GM21423 (cell line): ENCODE data around the gene MYO5B.

ENCODE experiments used
- ATAC-seq: cut with Tn5 transposase; IDR thresholded peaks from one replicate; pipeline ENCODE4 v1.9.1; 2021; ENCODE audit warnings: mild to moderate bottlenecking, moderate library complexity; ENCODE audit not compliant: unreplicated experiment

The MYO5B gene

DNA sequence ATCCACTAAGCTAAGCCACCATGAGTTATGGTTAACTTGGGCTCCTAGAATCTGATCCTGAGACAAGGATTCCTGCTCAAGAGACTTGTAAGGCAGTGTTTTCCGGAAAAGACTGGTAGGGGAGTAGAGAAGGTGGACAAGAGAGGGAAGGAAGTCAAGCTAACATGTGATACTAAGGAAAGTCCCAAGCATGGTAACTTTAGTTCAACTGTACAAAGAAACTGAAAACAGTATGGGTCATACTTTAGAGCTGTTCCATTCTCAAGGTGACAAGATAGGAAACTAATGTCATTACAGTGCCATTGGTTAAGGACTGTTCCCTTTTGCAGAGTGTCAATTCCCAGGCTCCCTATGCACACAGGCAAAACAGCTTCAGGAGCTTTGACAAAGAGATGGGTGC is 5.8 kb downstream of the MYO5B start:
- ATAC-seq: peak; percentile 51

DNA sequence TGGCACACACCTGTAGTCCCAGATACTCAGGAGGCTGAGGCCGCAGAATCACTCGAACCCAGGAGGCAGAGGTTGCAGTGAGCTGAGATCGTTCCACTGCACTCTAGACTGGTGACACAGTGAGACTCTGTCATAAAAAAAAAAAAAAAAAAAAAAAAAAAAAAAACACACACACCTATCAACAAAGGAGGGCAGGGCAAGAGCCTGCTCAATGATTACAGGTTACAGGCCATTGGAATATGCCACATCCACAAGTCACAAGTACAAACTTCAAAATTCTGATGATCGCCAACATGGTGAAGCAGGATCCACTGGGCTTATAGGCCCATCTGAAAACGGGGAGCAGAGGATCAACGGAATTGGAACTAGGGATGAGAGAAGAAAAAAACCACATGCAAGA is 6.3 kb downstream of the MYO5B start:
- no peak for ATAC-seq

DNA sequence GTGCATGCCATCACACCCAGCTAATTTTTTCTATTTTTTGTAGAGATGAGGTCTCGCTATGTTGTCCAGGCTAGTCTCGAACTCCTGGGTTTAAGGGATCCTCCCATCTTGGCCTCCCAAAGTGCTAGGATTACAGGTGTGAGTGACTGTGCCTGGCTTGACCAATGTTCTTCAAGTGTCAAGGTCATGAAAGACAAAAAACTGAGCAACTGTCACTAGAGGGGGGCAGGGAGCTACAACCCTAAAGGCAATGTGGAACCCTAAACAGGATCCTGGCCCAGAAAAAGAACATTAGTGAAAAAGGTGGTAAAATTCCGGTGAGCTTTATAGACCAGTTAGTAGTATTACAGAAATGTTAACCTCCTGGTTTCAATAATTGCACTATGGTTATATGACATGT is 7.3 kb downstream of the MYO5B start:
- ATAC-seq: no peak

DNA sequence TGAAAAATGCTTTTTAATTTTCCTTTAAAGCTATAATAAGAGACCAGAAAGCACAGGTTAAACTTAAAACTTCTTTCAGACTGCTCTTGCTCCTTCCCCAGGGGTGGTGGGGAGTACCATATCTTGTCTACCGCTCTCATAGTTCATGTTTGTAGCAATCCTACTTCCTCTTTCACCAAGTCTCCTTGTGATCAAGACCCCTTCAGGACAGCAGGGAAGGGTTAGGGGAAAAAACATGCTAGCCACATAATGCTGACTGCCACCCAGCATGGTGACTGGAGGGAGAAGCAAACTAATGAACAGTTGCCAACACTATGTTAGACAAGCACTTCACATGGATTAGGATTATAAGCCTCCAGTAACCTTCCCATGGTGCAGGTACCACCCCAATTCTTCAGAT is 8.6 kb downstream of the MYO5B start:
- ATAC-seq: no peak

DNA sequence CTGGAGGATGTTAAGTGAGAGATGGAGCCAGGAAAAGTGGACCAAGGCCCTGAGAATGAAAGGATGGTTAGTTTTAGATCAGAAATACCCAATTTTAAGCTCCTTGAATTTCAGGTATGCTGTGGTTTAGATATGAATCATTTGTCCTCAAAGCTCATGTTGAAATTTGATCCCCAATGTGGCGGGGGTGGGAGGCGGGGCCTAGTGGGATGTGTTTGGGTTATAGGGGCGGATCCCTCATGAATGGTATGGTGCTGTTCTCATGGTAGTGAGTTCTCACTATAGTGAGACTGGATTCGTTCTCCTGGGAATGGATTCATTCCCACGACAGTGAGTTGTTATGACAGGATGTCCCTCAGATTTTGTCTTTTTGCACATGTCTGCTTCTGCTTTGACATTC is 11.4 kb downstream of the MYO5B start:
- no peak for ATAC-seq

DNA sequence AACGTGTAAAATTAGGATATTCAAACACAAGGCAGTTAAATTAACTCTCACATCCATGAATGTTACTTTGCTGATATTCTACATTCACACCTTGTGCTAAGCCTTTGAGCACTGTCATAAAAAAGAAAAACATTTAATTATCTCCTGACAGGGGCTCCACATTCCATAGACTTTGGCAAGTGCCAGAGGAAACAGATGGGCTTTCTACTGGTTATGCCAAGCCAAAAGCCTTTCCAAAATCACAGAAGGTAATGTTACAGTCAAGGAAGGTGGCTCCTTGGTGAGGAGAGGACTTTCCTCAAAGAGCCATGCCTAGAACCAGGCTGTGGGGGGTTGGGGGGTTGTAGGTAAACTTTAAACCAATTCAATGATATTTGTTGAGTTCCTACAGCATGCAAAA is 12.4 kb downstream of the MYO5B start:
- no peak for ATAC-seq

DNA sequence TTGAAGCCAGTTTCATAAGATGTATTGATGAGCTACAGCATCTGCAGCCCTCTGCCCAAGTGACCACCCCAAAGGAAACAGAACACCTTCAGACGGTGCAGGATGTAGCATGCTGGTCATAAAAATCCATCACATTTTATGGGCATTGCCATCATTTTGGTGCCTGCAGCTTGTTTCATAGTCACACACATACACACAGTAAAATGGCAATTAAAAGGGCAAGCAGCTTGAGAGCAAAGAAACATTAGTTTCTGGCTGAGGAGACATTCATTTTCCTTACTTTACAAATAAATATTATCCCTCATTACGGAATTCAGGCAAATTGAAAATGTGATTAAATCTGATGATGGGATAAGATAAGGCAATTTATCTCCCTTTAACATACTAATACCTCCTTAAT is 13.4 kb downstream of the MYO5B start:
- ATAC-seq: no peak

DNA sequence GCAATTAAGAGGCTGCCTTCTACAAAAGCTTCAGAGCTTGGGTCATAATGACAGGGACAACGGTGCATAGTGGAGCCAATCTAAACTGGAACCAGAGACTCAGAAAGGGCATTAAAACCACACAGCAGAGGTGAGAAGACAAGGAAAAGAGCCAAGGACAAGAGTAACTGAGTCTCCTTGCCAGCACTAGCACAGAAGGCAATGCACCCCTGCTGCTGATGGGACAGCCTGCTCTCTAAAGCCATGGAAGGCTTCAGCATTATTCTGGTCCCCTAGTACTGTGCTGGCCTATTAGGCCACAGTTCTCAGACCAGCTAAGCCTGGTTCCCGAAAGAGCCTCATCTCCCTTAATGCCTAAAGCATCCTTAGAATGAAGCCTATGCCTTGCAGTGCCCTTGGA is 15.5 kb downstream of the MYO5B start:
- ATAC-seq: no peak

DNA sequence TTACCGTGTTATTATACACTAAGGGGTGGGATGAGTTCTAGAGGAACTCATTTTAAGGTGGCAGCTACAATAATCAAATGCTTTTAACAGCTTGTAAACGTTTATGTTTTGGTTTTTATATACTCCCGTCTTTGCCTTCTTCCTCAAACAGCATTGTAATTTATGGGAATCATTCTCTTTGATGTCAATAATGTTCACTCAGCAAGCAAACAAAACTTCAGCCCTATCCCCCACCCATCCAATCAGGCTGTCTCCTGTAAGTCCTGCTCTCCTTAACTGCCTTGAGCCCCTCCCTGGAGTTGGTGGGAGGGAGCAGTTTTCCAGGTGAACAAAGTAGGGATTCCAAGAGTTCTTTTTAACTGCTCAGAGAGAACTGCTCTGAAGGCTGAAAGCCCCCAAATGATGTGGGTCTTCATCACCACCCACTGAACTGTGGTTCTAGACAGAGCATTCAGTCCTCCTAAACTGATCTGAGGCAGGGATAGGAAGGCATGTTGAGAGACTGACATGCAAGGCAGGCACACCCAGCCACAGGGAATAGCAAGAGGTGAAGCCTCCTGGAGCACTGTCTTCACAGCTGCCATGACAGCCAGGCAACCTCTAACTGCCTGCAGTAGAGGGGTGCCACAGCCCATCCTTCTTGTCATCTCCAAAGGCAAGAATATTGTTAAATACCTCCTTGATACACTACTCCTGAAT is 17.5 kb downstream of the MYO5B start:
- no peak for ATAC-seq

DNA sequence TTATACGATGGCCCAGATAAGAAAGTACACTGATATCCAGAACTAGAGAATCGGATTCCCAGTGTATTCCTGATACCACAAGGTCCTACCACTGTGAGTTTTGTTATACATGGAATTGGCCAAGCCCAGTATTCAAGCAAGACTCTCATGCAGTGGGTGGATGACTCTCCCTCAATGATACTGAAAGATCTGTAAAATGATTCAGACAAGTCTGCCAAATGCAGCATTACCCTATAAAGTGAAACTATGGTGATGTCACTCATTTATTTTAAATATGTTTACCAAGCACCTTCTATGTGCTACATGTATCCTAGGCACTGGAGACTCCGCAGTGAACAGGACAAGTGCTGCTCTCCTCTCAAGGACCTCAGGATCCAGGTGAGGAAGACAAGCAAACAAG is 22.6 kb downstream of the MYO5B start:
- no peak for ATAC-seq

DNA sequence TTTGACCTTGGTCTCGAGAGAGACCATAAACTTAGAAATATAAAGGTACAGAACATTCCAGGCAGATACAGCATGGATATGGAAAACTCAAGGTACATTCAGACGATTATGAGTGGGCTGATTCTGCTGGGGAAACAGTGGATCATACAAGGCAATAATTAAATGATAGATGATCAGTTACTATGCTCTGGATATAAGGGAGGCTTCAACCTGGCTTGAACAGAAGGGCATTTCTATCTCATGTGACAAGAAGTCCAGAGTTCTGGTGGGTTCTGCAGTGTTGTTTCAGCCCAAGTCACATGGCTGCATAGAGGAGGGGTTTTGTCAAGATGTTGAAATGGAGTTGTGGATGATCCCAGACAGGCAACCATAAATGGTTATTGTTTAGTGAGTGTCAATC is 23.5 kb downstream of the MYO5B start:
- ATAC-seq: no peak

DNA sequence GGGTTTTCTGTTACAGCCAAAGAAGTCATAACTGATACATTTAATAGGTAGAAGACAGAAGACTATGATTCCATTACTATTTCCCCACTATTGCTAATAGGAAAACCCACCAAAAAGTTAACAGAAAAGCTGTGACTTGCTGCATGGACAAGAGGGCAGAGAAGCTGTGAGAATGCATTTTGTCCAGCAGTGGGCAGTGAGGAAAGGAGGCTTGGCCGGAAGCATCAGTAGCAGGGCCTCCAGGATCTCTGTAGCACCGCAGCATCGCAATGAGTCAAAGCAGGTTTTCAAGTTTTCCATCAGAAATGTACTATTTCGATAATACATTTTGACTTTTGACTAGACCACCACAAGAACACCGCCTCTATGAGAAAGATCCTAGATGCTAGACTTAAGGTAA is 24.9 kb downstream of the MYO5B start:
- no peak for ATAC-seq

DNA sequence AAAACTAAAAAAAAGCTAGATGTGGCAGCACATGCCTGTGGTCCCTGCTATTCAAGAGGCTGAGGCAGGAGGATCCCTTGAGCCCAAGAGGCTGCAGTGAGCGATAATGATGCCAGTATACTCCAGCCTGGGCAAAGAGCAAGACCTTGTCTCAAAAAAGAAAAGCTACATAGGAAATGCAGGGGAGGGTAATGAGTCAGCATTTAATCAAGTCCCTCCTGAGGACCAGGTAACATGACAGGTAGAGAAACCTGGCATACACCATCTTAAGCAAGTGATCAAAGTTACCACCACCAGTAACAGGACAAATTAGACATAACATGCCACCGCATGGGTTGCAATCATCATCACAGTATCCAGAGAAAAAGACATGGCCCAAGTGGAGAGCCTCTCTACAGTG is 25.8 kb downstream of the MYO5B start:
- ATAC-seq: no peak

DNA sequence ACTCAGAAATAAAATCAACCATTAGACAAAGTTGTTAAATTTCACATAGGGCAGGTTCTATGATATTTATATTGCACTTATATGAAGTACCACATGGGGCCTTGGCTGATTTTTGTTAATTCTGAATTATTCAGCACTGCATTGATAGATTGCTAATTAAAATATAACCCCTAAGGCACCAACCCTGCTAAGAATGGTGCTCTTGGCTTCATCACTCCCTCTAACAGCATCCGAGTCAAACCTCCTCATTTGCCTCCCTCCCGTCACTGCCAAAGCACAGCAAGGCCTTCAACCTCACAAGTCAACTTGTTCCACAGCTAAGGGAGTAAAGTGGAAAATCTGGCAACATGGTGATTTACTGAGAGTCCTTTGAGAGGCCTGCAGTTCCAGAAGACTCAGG is 27.0 kb downstream of the MYO5B start:
- ATAC-seq: no peak

DNA sequence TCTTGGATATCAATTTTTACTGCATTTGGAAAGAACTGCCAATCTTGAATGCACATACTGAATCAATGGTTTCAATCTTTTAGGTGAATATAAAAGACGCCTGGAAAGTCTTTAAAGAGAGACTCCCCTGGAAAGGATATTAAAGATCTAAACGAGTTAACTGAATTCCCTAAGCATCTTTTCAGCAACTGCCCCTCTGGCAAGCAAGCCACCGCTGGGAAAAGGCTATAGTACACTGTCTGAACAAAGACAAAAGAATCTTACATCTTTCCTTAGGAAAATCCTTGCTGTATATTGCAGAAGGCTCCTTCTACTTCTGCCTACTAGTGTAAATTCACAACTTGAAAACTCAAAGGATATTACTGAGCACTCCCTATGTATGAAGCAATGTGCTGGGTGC is 28.0 kb downstream of the MYO5B start:
- ATAC-seq: no peak

DNA sequence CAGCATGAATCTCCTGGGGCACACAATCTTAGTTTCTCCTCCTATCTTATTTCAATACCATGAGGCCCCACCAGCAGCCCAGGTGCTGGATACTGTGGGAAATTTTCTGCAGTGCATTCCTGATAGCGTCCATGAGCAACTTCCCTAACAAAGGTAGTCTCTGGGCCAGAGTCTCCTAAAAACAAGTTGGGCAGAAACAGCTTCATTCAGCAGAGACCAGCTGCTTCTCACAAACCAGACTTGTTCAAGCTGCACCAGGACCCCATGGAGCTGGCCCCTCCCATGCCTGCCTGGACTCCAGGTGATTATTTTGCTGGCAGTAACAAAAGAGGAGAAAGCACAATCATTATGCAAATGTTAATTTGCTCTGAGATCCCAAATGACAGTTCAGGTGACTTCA is 31.4 kb downstream of the MYO5B start:
- no peak for ATAC-seq

DNA sequence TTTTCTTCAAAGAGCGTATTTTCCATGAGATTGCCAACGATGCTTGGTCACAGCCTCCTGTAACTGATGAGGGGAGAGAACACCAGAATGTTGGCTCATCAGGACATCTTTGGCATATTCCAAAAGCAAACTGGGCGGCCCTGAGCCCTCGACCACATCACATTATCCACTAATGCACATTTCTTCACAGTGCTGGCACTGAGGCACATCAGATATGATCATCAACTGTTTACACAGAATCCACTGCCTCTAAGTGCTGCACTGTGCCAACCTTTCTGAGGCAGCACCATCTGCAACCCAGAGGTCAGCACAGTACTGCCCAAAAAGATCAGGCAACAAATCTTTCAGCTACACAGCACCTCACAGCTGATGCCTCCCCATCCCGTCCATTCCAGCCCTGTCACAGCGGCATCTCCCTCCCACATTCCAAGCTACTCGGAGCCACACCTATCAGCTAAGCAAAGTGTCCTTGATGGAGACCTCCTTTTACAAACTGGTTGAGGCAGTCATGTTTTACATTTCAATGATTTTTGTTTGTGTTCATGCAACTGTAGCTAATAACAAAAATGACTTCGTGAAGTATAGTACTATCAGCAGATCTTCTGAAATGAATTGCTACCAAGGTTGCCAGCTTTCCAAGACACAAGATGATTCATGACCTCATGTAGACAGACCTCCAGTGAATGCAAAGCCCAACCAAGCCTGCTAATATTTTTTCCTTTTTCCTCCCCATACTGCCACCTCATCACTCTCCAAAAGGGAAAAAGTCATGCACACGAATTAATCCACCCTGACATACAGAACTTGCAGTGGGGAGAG is 32.3 kb downstream of the MYO5B start:
- no peak for ATAC-seq

DNA sequence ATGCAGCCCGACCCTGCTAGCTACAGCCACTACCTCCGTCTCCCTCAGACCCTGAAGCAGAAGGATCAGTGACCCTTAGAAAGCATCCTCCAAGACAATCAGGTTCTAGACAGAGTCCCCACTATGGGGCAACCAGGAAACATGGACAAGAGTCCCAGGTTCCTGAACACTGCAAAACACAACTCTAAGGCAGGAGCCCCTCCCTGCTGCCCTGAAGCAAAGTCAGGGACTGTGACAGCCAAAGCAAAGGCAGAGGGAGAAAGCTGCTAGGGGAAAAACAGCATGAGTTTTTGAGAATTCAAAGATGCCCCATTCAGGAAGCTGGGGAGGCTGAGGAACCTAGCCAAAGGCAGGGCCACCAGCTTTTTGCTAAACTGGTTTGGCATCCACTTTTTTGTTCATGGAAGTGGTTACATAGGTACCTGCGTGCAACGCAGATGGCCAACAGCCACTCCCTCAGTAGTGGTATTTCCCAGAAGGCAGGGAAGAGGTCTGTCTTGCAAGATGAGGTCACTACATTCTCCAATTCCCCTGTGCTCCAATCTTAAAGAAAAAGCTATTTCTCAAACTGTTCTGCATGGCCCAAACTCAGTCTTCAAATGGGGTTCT is 33.2 kb downstream of the MYO5B start:
- no peak for ATAC-seq

DNA sequence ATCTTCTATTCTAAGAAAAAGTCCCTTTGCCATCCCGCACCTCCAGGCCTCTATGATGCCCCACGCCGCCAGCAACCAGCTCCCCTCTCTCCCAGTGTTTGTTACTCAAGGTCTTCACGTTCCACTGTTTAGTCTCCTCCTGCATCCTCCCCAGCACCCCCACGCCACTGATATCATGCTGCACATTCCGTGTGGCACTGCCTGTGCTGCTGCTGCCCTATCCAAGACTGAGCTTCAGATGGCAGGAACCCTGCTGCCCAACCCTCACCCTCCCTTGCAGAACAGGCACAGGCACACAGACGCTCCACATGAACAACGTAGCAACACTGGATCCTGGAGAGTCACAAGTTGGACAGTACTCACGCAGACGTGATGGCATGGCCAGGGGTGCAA is 35.3 kb downstream of the MYO5B start:
- ATAC-seq: no peak

DNA sequence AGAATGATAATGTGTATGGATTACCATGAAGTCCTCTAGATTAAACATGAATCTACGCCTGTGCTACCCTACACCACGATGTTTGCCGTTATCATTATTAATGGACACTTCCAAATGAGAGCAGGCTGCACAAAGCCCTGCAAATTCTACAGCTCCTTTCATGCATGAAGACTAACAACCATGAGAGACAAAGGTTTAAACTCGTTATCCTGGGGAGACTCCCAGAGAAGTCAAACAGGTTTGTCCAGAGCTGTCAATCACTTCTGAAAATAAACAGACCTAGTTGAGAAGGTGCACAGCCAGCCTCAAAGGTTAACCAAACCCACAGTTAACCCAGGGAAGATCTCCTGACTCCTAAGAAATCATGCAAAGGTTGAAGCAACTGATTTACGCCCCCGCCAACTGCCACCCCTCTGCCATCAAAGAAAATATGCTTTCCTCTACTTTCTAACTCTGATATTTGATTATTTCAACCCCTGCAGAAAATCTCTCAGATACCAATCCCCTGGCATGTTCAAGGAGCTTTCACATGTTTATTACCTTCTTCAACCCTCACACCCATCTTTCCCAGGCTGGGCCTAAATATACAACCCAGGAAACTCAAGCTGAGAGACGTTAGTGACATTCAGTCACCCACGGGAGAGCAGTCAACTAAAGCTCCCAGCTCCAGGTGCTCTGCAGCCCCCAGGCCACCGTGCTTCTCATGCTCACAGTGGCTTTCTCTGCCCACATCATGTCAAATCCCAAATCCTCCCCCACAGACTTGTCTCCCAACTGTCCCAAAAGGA is 35.9 kb downstream of the MYO5B start:
- ATAC-seq: no peak

DNA sequence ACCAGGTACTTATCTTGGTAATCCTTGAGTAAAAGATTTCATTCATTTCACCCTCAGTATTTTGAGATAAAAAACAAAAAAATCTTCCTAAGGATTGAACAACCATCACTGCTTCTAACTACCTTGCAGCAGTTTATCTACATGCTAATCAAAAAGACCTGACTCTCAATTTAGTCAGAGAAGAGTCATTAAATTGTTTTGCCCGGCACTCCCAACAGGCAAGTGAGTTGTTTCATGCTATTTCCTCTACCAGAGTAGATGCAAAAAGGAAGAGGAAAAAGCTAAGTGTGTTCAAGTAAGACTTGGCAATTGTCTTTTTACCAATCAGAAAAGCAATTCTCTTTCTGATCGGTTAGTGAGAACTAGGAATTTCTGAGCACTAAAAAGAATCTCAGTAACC is 39.5 kb downstream of the MYO5B start:
- no peak for ATAC-seq
